IMR-90 (cell line): ENCODE results near the gene CNOT10.

Experiments
- CEBPB ChIP-seq: IDR thresholded peaks from 2 replicates; pipeline ENCODE4 v1.6.1; 2012; ENCODE audit warnings: low read depth, low read length, improper control_type of control experiment
- CTCF ChIP-seq: conservative IDR thresholded peaks from 2 replicates; pipeline ENCODE4 v1.5.1; 2012; ENCODE audit warnings: mild to moderate bottlenecking, low read depth, low read length, improper control_type of control experiment
- MAFK ChIP-seq: IDR thresholded peaks from 2 replicates; pipeline ENCODE4 v1.6.1; 2012; ENCODE audit warnings: low read depth, low read length, improper control_type of control experiment
- MAZ ChIP-seq: IDR thresholded peaks from 2 replicates; pipeline ENCODE4 v1.6.1; 2012; ENCODE audit warnings: low read depth, mild to moderate bottlenecking, low read length, improper control_type of control experiment, moderate library complexity, borderline replicate concordance
- MXI1 ChIP-seq: IDR thresholded peaks from 2 replicates; pipeline ENCODE4 v1.6.1; 2012; ENCODE audit warnings: low read depth, mild to moderate bottlenecking, low read length, moderate library complexity, borderline replicate concordance
- NFE2L2 ChIP-seq: fragments of 150-350 bp; IDR thresholded peaks from 2 replicates; pipeline ENCODE4 v1.6.1; 2016; ENCODE audit warnings: low read depth, mild to moderate bottlenecking, low read length
- POLR2A ChIP-seq: IDR thresholded peaks from 2 replicates; pipeline ENCODE4 v1.6.1; 2012; ENCODE audit warnings: mild to moderate bottlenecking, low read depth, low read length
- RAD21 ChIP-seq: IDR thresholded peaks from 2 replicates; pipeline ENCODE4 v1.6.1; 2012; ENCODE audit warnings: low read length, improper control_type of control experiment
- RFX5 ChIP-seq: IDR thresholded peaks from 2 replicates; pipeline ENCODE4 v1.8.0; 2012; ENCODE audit warnings: low read depth, mild to moderate bottlenecking, low read length, moderate library complexity
- USF2 ChIP-seq: fragments of 150-350 bp; IDR thresholded peaks from 2 replicates; pipeline ENCODE4 v1.6.1; 2017; ENCODE audit warnings: mild to moderate bottlenecking, antibody characterized with exemption, low read length, low read depth

GRCh38 chr3:32655167-32655566, 29.8 kb upstream of the CNOT10 start:
- no peak for TF ChIP-seq CTCF
- no peak for TF ChIP-seq POLR2A
- TF ChIP-seq MXI1 = no peak
- TF ChIP-seq USF2 = no peak
- TF ChIP-seq MAFK = no peak
- no peak for TF ChIP-seq RFX5
- TF ChIP-seq MAZ = no peak
- TF ChIP-seq RAD21 = no peak
- no peak for TF ChIP-seq CEBPB
- no peak for TF ChIP-seq NFE2L2
